ENCODE measurements around the gene JAML.
"Not testable (repeated sequence)": the region's sequence is repeated elsewhere in the genome, so short reads cannot be mapped to it uniquely, and the experiment has no call there.

The JAML gene

DNA sequence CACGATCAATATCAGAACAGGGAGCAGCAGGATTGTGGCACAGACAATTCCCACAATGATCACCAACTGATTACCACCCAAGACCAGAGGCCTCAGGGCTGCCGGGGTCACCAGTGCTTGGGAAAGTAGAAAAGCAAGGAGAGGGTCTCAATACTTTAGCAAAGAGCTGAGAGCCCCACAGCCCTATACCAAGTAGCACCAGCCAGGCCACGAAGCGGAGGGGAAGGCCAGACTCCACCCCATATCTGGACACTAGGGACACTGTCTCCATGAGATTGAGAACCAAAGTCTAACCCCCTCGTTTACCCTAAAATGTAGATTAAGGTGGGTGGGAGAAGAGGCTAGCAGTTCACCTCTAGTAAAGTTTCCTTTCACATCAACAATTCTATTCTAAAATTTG is 24.3 kb downstream of the JAML start:
- no peak overlapping the region for H3K27ac ChIP-seq
- TF ChIP-seq, protein P1, sequence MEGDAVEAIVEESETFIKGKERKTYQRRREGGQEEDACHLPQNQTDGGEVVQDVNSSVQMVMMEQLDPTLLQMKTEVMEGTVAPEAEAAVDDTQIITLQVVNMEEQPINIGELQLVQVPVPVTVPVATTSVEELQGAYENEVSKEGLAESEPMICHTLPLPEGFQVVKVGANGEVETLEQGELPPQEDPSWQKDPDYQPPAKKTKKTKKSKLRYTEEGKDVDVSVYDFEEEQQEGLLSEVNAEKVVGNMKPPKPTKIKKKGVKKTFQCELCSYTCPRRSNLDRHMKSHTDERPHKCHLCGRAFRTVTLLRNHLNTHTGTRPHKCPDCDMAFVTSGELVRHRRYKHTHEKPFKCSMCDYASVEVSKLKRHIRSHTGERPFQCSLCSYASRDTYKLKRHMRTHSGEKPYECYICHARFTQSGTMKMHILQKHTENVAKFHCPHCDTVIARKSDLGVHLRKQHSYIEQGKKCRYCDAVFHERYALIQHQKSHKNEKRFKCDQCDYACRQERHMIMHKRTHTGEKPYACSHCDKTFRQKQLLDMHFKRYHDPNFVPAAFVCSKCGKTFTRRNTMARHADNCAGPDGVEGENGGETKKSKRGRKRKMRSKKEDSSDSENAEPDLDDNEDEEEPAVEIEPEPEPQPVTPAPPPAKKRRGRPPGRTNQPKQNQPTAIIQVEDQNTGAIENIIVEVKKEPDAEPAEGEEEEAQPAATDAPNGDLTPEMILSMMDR (conservative IDR thresholded peaks at IDR 0.05; ENCODE audit: low read depth), result no peak
- no peak for DNase-seq (ENCODE audit: low spot score)
- CTCF ChIA-PET, result interaction anchor here (1.0 kb wide), 1 partner anchor 152 kb away, joined by 3 read pairs; no protein-coding TSS in a partner anchor
- POLR2A ChIA-PET (ENCODE audit: low non-redundant PET), result no interaction called here

DNA sequence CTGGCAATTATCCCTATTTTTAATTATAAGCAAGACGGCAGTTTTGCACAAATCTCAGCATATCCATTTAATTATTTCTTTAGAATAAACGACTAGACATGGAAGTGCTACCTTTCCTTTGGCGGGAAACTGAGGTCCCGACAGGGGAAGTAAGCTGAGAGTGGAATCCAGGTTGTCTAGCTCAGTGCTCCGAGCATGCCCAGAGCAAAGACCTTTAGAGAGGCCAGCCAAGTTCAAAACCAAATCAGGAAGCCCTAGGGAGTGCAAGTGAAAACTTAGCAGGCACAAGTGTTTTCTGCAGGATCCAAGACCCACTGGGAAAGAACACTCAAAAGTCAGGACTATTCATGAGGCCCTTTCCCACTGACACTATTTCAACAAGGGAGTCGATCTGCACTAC is 25.7 kb downstream of the JAML start:
- ChIA-PET POLR2A (ENCODE audit: low non-redundant PET) (interaction anchor here (0.6 kb wide), 1 partner anchor 101 kb away, joined by 7 read pairs; no protein-coding TSS in a partner anchor), CTCF (interaction anchor here (0.5 to 1.4 kb wide), 24 partner anchors 9 to 1655 kb away, joined by 3 to 10 read pairs (median 4); no protein-coding TSS in a partner anchor)
- no peak for DNase-seq (ENCODE audit: low spot score)

DNA sequence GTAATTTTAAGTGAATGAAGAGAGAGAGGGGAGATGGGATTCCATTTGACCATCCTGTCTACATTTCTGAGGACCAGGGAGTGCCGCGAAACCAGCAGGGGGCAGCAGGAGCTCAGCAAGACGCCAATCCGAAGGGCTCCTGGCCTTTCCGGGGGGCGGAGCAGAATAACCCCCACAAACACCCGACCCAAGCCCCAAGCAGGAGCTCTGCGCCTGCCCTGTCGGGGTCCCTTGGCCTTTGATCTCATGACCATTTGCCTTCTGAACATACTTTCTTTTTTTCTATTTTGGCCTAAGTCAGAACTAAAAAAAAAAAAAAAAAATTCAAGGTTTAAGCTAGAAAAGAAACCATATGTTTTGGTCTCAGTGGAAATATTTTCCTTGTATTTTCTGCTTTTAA is 26.4 kb downstream of the JAML start:
- ChIA-PET POLR2A (ENCODE audit: low non-redundant PET) (interaction anchor here (0.6 kb wide), 1 partner anchor 102 kb away, joined by 7 read pairs; no protein-coding TSS in a partner anchor), CTCF (interaction anchor here (0.5 to 1.5 kb wide), 38 partner anchors 9 to 1656 kb away, joined by 3 to 13 read pairs (median 4); no protein-coding TSS in a partner anchor)
- peak; percentile 60 for DNase-seq (ENCODE audit: low spot score)
- TF ChIP-seq, protein P1 (conservative IDR thresholded peaks at IDR 0.05; ENCODE audit: low read depth), result peak; percentile 86
- H3K27ac ChIP-seq, result no peak overlapping the region

More for the DNA sequence above, 25.7 kb downstream of the JAML start:
- no peak overlapping the region for H3K27ac ChIP-seq
- TF ChIP-seq, protein P1 (conservative IDR thresholded peaks at IDR 0.05; ENCODE audit: low read depth), result no peak

DNA sequence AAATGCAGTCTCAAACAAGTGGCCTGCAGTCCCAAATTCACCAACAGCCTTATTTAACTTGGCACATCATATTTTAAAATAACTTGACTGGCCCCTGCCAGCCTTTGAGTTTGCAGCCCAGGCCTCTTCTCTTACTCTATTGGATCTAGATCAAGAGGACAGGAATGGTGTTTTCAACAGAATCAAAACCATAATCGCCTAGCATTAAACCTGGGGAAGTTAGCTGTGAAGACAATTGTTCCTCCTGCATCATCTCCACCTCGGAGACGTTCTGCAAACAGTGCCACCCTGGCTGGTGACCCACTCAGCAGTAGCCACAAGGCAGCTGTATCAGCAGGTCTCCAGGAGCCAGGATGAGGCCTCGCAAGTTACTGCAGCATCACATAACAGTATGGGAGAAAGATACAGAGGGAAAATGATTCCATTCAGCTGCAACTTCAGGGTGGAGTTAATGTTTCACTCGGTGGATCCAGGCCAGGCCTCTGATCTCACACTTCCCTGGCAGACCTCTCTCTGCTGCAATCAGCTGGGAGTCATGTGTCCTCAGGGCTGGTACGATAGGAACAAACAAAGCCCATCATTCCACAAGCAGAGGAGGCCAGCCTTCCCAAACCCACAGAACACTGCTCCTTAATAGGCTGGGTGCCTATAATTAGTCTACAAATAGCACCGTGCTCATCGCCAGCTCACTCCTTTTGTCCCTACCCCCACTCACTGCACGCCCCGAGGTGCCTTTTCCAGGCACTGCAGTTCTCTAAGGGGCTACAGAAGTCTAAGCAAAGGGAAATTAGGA is 29.8 kb downstream of the JAML start:
- peak; percentile 86 for DNase-seq (ENCODE audit: low spot score)

DNA sequence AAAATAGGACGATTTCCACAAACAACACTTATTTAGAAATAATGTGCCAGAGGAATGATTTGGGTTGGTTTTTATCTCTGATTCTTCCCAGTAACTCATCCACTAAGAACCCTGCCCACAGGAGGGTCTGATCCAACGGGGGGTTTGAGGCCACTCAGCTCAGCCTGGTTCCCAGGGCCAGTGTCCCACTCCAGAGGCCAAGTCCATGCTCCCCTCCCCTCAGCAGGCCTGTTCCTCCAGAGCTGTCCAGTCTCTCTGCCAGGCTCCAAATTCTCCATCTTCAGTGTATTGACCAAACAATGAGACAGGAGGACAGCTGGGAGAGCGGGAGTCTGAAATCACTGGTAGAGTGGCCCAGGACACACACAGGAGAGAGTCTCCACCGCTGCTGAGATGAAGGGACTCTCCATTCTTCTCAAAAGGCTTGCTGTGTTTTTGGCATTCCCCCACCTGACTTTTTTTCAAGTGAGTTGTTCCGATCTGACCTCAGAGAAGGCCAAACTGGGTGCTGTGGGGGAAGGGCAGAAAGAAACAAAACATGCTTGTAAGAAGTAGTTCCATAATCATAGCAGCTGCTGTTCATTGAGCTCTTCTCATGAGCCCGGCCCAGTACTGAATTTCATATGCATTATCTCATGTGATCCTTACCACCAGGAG is 30.8 kb downstream of the JAML start:
- ChIA-PET CTCF (no interaction called here), POLR2A (ENCODE audit: low non-redundant PET) (interaction anchor here (0.6 kb wide), 1 partner anchor 42 kb away, joined by 4 read pairs; the partner anchor contains the start of gene SCN4B)
- TF ChIP-seq, protein P1 (conservative IDR thresholded peaks at IDR 0.05; ENCODE audit: low read depth), result no peak
- no peak for DNase-seq (ENCODE audit: low spot score)
- no peak overlapping the region for H3K27ac ChIP-seq

More for the DNA sequence above, 29.8 kb downstream of the JAML start:
- TF ChIP-seq, protein P1 (conservative IDR thresholded peaks at IDR 0.05; ENCODE audit: low read depth), result no peak
- H3K27ac ChIP-seq, result peak overlapping the region; percentile 62
- ChIA-PET POLR2A (ENCODE audit: low non-redundant PET) (interaction anchor here (0.6 to 0.7 kb wide), 2 partner anchors 43 to 377 kb away, joined by 4 to 5 read pairs; partner anchors contain the start of genes ARCN1 and SCN4B), CTCF (interaction anchor here (0.6 to 1.3 kb wide), 3 partner anchors 19 to 96 kb away, joined by 3 to 6 read pairs (median 4); no protein-coding TSS in a partner anchor)

DNA sequence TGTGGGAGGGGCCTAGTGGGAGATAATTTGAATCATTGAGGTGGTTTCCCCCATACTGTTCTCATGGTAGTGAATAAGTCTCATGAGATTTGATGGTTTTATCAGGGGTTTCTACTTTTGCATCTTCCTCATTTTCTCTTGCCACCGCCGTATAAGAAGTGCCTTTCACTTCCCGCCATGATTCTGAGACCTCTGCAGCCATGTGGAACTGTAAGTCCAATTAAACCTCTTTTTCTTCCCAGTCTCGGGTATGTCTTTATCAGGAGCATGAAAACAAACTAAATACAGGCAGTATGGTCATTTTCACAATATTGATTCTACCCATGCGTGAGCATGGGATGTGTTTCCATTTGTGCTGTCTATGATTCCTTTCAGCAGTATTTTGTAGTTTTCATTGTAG is 32.0 kb downstream of the JAML start:
- POLR2A ChIA-PET (ENCODE audit: low non-redundant PET); DNase-seq (ENCODE audit: low spot score); H3K27ac ChIP-seq: not testable (repeated sequence)
- CTCF ChIA-PET, result interaction anchor here (1.5 kb wide), 1 partner anchor 21 kb away, joined by 7 read pairs; no protein-coding TSS in a partner anchor

DNA sequence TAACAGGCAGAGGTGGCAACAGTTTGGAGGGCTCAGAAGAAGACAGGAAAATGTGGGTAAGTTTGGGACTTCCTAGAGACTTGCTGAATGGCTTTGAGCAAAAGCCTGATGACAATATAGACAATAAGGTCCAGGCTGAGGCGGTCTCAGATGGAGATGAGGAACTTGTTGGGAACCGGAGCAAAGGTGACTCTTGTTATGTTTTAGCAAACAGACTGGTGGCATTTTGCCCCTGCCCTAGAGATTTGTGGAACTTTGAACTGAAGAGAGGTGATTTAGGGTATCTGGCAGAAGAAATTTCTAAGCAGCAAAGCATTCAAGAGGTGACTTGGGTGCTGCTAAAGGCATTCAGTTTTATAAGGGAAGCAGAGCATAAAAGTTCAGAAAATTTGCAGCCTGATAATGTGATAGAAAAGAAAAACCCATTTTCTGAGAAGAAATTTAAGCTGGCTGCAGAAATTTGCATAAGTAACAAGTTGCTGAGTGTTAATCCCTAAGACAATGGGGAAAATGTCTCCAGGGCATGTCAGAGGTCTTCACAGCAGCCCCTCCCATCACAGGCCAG is 33.8 kb downstream of the JAML start:
- POLR2A ChIA-PET (ENCODE audit: low non-redundant PET), result not testable (repeated sequence)

More for the DNA sequence above, 33.8 kb downstream of the JAML start:
- CTCF ChIA-PET, result interaction anchor here (1.5 kb wide), 1 partner anchor 19 kb away, joined by 7 read pairs; no protein-coding TSS in a partner anchor
- H3K27ac ChIP-seq; DNase-seq (ENCODE audit: low spot score): not testable (repeated sequence)

Data from RWPE1 (cell line).